ENCODE measurements around the gene OPA3.
A peak's percentile ranks its signal among the peaks of the same experiment; 100 is the strongest.
"Not testable (repeated sequence)": the region's sequence is repeated elsewhere in the genome, so short reads cannot be mapped to it uniquely, and the experiment has no call there.

OPA3 gene

DNA sequence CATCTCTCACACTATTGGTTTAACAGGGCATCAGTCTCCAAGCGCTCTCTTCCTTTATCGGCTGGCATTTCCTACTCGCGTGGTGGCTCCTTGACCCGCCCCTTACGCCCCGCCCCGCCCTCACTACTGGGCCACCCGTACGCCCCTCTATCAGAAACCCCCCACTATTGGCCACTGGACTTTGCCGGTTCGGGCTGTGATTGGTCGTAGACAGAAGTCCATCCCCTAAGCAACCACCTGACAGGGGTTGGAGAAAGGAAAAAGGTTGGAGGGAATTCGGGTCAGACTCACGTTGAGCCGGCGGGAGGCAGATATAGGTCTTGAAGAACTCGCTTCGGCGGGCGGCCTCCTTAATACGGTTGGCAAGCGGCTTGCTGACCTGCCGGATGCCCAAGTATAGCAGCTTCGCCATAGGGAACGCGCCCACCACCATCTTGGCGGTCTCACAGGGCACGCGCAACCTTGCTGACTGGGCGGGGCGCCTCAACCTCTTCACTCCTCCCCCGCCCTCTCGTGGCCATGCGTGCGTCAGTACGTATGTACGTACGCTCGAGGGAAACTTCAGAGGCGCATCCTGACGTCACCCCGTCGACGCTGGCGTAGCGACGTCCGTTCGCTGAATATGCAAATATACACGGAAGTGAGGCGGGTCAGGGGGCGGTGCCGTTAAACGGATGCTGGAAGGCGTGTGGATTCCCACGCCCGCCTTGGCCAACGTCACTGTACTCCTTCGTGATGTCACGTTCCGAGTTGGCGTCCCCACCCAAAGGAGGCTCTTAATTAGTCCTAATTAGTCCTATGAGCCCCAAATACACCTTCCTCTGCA is at the start of gene OPA3:
OPA3 (minus strand) TSS at position 471 of the 826 bp plus-strand sequence; CDS start at position 433, 38 bp downstream.
- DNase-seq: peak; percentile 99 to 100

DNA sequence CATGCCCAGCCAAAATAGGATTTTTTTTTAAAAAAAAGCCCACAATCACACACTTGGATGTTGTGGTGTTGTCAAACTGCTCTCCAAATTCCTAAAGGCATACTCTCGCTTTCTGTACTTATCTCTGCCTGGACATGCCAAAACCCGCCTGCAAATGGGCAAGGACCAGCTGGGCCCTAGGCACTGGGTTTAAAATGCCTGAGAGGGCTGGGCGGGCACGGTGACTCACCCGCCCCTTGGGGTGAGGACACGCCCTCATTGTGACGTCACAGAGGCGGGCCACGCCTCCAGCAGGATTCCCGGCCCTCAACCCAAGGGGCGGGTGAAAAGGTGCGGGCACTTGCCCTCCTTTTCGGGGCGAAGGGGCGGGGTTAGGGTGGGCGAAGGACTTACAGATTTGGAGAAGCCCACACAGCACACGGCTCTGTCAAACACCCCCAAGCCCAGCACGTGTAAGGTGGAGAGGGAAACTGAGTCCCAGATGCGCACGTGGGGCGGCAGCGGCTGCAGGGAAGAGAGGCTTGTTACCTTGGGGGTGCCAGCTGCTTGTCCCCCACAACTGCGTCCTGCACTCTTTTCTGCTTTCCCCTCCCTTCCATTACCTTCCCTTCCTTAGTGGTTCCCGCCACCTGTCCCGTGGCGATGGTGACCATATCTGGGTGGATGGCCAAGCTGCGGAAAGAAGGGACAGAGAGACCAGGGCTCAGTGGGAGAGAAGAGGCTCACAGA is 48.0 kb upstream of the OPA3 start:
- peak; percentile 34 to 84 for DNase-seq

DNA sequence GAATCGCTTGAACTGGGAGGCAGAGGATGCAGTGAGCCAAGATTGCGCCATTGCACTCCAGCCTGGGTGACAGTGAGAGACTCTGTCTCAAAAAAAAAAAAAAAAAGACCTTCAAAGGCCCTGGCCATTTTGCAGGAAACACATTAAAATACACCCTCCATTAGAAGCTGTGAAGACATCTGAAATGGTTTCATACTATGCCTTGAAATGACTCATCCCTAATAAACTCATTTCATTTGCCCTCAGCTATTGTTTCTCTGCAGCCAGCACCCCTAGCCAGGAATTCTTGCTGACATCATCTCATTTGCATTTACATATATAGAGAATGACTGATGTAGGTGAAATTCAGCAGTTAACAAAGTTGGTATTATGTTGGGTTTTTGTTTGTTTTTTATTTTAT is 45.9 kb upstream of the OPA3 start:
- DNase-seq: no peak

DNA sequence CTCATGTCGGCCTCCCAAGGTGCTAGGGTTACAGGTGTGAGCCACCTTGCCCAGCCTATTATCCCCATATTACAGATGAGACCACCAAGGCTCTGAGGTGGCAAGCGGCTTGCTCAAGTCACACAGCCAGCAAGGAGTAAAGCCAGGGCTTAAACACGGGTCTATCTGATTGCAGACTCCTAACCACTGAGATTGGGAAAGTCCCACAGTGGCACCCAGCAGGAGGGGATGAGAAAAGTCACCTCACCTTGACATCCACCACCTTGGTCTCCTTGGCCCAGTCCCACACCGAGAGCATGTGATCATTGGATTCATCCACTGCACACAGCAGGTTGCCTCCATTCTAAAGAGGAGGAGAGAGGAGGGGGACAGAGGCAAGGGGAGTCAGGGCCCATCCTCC is 45.1 kb upstream of the OPA3 start:
- no peak for DNase-seq

DNA sequence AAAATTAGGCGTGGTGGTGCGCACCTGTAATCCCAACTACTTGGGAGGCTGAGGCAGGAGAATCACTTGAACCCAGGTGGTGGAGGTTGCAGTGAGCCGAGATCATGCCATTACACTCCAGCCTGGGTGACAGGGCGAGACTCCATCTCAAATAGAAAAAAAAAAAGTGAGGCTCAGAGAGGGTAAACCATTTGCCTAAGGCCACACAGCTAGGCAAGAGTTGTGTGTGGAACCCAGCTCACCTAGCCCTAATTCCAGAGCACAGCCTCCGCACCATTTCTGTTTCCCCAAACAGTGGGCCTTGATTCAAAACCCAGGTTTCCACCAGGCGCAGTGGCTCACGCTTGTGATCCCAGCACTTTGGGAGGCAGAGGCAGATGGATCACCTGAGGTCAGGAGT is 43.6 kb upstream of the OPA3 start:
- DNase-seq: not testable (repeated sequence)

DNA sequence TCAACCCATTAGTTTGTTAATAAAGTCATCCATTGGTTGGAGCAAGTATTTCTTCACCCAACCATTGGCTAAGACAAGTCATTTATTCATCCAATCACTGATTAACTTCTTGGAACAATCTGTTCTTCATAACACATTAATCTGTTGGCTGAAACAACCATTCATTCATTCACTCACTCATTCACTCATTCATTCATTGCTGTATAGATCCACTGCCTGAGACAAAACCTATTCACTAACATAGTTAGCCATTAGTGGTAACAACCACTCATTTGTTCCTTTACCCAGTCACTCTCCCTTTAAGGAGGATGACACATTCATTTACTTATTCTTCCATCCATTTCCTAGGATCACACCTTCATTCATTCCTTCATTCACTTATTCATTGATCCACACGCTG is 39.4 kb upstream of the OPA3 start:
- DNase-seq: no peak

DNA sequence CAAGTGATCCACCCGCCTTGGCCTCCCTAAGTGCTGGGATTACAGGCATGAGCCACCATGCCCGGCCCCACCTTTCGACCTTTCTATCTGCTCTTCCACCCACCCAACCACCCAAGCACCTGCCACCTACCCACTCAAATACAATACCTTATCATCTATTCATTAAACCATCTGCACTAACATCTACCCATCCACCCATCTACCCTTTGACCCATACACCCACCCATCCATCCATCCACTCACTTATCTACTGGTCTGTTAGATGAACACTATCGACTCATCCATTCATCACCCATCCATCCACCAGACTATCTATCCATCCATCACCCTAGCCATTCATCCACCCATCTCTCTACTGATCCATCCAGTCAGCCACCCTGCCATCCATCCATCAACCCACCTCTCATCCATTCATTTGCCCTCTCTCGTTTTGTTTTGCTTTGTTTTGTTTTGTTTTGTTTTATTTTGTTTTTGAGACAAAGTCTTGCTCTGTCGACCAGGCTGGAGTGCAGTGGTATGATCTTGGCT is 37.4 kb upstream of the OPA3 start:
- no peak for DNase-seq

DNA sequence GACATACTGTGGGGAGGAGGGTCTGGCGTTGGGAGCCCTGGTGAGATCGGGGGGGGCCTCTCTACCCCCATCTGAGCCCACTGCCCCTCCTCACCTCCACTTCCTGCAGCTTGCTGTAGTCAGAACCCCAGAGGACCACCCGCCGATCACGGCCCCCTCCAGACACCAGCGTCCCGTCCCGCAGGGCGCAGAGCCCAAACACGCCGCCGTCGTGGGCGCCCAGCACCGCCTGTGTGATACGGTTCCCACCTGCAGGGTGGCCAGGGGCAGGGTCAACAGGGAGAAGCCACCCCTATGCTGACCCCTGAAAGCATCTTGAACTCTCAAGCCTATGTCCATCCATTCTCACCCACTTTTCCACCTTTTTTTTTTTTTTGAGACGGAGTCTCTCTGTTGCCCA is 36.8 kb upstream of the OPA3 start:
- DNase-seq: no peak

DNA sequence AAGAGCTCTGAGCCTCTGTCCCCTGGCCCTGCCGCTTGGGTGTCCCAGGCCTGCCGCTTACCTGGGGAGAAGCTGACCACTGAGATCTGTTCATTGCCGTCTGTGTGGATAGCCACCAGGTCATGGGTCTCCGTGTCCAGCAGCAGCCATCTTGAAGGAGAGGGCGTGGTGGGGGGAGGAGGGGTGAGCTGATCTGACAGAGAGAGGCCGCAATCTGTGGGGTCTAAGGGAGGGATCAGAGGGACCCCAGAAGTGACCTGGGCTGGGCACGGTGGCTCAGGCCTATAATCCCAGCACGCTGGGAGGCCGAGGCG is 32.1 kb upstream of the OPA3 start:
- DNase-seq: no peak

DNA sequence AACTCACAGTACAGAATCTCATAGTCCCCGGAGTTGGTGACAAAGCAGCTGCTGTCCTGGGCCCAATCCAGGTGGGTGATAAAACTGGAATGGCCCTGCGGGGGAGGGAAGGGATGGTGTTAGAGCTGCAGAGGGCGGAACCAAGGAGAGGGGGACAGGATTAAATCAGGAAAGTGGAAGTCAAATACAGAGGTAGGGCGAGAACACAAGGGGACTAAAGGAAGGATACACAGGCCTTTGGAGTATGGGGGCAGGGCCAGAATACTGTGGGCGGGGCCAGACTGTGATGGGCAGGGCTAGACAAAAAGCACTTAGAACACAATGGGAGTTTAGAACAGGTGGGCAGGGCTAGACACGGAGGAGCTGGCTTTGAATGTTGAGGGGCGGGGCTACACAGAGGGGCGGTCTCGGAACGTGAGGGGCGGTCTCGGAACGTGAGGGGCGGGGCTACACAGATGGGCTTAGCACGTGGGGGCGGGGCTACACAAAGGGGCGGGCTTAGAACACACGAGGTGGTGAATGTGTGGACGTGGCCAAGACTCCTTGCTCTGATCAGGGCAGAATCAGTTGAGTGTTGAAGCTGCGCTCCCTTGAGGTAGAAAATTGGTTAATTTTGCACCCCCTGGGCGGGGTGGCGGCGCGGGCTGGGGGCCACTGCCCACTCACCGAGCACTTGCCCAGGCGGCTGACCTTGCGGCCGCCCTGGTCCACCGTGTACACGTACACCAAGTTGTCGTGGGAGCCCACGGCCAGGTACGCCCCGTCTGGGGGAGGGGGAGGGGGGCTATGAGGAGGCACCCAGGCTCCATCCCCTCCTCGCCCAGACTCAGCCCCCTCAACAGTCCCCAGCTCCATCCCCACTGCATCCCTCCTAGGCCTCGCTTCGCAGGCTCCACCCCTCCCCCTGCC is 31.4 kb upstream of the OPA3 start:
- DNase-seq: peak in 1 of 2 experiments; percentile 62

DNA sequence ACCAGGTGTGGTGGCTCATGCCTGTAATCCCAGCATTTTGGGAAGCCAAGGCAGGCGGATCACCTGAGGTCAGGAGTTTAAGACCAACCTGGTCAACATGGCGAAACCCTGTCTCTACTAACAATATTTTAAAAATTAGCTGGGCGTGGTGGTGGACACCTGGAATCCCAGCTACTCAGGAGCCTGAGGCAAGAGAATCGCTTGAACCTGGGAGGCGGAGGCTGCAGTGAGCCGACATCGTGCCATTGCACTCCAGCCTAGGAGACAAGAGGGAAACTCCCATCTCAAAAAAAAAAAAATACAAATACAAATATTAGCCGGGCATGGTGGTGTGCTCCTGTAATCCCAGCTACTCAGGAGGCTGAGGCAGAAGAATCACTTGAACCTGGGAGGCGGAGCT is 30.5 kb upstream of the OPA3 start:
- DNase-seq: not testable (repeated sequence)

DNA sequence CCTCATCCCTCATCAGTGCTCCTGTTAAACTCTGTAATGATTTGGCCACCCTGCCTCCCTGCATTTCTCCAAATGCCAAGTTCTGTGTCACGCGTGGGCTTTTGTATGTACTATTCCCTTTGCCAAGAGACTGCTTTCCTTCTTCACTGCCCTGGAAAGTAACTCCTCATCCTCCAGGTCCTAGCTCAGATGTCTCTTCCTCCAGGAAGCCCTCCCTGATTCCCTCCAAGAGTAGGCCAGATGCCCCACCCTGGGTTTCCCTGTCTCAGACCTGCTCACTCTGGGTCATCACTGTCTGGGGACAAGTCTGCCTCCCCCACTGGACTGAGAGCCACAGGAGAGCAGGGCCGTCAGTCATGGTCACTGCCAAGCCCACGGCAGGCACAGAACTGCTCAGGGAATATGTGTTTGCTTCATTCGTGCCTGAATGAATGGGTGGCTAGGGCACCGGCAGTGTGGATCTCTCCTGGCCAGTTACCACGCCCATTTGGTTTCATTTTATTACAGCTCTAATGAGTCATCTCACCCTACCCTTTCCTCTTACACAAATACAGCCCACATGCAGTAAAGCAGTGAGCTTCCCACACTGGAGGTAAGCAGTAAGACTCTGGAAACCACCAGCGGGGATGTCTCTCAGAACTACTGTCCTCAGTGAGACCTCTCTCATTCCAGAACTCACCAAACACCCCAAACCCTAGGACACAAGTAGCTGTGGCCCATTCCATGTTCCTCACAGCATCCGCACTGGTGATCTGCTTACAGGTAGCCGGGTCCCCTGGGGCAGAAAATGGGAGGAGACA is 29.5 kb upstream of the OPA3 start:
- DNase-seq: no peak

DNA sequence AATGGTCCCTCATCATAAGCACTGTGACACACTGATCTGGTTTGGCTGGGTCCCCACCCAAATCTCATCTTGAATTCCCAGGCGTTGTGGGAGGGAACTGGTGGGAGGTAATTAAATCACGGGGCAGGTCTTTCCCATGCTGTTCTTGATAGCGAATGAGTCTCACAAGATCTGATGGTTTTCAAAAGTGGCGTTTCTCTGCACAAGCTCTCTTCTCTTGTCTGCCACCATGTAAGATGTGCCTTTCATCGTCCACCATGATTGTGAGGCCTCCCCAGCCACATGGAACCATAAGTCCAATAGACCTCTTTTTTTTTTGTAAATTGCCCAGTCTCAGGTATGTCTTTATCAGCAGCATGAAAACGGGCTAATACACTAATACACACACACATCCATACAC is 24.3 kb upstream of the OPA3 start:
- DNase-seq: no peak

DNA sequence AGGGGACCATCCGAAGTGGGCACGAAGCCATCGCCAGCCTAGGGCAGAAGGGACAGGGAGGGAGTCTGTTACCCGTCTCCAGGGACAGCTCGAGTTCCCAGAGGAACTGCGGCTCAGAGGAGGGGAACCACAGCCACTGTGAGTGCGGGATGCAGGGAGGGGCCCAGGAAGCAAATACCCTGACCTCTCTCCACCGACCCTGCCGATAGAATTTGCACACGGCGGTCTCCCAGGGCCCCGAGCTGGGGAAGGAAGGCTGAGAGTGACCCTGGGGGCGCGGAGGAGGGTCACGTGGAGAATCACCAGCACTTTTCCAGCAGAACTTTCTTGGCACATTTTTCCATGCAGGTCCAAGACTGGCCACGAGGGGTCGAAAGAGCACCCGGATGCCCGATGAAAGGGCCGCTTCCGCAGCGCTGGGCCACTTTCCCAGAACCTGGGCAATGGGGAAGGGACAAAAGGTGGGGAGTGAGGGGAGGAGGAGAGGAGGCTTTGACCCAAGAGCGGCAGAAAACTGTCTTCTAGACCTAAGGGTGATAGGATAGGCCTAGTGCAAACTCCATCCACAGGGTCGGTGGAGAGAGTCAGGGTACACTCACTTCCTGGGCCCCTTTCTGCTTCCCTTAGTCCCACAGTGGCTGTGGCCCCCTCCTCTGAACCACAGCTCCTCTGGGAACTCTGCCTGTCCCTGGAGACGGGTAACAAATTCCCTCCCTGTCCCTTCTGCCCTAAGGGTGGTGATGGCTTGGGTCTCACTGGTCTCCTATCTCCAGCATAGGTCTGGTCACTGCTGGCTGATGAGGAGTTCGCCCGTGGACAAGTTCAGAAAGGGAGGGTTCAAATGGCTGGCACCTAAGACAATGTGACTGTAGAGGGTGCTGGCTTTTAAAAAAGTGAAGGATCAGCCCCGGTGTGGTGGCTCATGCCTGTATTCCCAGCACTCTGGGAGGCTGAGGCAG is 22.7 kb upstream of the OPA3 start:
- DNase-seq: peak in 1 of 2 experiments; percentile 77

DNA sequence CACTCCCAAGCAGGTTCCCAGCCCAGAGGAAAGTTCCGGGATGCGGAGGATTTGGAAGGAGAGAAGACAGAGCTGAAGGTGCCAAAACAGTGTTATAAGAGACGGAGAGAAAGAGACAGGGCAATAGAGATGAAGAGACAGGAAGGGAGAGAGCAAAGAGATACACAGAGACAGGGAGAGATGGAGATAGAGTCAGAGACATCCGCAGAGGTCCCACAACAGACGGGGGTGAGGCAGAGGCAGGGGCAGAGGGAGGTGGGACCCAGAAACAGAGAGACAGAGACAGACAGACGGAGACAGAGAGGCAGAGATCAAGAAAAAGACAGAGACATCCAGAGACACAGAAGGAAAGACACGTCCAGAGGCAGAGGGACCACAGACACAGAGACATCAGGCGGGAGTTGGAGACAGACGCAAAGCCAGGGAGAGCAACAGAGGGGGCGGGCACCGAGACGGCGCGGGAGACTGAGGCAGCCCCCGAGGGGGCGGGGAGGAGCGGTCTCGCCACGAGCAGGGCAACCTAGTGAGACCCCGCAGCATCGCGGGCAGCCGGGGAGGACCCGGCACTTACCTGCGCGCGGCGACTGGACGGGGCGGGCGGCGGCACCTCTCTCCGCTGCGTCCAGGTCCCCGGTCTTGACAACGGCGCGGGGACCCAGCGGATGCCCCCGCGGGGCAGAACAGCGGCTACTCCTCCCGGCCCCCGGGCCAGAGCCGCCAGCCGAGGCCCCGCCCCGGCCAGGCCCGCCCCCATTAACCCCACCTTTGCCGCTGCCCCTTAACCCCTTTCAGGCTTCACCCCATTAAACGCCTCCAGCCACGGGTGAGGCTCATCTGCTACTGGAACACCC is 17.1 kb upstream of the OPA3 start, which contains the start of gene GPR4:
GPR4 (minus strand) TSS at position 689 of the 851 bp plus-strand sequence. CDS start 10,346 bp downstream, outside the sequence.
- DNase-seq: no peak

DNA sequence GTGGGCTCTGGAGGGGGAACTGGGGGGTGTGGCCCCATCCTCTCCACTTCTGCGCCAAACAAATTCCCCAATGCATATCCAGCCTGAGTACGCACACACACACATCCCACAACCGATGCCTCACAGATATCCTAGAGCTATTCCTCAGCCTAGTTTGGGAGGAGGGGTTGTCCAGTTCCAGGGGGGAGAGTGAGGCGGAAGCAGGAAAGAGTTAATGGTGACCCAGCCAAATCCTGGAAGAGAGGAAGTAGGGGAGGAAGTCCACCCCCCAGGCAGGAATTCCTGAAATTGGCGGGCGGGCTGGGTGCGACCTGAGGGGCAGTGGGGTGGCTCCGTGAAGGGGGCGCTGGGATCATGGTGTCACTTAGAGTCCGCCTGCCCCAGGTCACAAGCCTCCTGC is 16.5 kb upstream of the OPA3 start:
- DNase-seq: no peak

DNA sequence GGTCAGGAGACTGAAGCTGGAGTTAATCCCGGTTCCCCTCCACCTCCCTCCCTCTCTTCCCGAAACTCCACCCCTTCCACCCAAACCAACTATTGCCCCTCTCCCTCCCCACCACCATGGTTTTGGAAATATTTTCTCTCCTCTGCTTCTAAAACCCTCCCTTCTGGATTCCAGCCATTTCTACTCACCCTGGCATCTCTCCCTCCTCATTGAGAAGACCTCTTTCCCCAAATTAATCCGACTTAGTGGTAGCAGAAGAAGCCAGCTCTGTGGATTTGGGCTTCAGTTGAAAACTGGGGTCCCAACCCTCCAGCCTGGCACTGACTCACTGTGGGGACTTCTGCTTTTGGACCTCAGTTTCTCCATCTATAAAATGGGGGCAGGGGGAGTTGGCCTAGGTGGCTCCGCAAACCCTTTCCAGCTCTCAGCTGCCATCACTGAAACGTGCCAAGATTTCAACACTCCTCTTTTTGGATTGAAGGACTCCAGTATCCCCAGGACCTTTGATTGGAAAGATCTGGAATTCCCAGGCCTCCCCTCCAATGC is 15.8 kb upstream of the OPA3 start:
- no peak for DNase-seq

DNA sequence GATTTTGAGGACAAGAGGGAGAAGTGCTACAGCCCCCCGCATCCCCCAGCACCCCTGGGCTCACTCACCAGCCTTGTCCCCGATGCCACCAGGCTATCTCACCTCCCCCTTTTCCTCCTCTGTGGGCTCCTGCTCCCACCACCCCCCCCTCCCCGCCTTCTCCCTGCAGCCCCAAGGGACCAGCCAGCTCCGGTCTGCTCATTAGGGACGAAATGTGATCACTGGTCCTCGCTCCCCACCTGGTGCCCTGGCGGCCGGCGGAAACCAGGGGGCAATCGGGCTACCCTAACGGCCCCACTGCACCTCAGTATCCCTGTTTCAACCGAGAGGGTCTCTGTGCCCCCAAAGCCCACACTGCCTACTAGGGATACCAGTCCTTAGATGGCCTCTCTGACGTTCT is 14.7 kb upstream of the OPA3 start:
- DNase-seq: no peak

DNA sequence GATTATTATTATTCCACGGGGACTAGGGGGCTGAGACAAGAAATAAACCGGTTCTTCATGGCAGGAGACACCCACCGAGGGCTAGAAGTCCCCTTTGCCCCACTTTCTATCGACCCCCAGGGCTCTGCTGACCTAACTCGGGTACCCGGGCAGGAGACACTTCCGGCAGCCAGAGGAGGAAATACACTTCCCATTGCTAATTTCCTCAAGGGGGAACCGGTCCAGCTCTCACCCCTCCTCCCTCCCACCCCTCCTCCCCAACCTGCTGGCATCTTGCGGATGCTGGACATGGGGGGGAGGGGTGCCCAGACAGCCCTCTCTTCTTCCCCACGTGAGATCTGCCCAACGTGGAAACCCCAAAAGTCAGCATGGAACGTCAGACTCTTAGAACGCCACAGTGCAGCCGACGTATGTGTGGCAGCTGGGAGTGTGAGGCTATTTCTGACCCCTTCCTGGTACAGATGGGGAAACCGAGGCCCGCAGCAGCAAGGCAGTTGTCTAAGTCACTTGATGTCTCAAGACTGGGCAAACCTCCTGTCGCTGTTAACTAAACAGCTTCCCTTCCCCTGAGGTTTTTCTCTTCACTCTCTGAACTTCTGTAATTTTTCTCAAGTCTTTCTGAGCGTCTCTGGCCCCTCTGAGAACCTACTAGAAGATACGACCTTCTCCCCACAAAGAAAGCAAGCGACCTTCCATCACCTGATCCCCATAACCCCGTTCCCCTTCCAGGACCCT is 13.8 kb upstream of the OPA3 start:
- DNase-seq: no peak
